PC-3 (cell line): ENCODE measurements around the gene APBA2. TPM values are rescaled to one million over a fixed set of nuclear protein-coding genes. Genes with fewer than 3 reads are reported as not detected.

Experiments used
- ATAC-seq: fragments of 200-7000 bp; cut with Tn5 transposase; 2 replicates; pipeline ENCODE4 v1.9.1; 2020; ENCODE audit warnings: mild to moderate bottlenecking, moderate library complexity
- BruUV-seq: library from RNA; stranded (reverse); fragments of 400-500 nt; replicated peaks from 2 replicates; lab custom pipeline; 2021; lab: Mats Ljungman, UMichigan
- CTCF ChIA-PET: fragments of 300-600 bp; sonication (Branson Sonifier 250); formaldehyde crosslinking; loops from one replicate; lab custom pipeline; 2022; ENCODE audit warnings: antibody characterized with exemption; lab: Charles Lee
- POLR2A ChIA-PET: fragments of 300-600 bp; sonication (Branson Sonifier 250); formaldehyde crosslinking; loops from one replicate; lab custom pipeline; 2022; ENCODE audit warnings: antibody characterized with exemption; ENCODE audit not compliant: unreplicated experiment; lab: Charles Lee
- DNase-seq: peaks from one replicate; pipeline ENCODE4 v3.0.0-alpha.2; 2015
- H2AFZ ChIP-seq: fragments of 300-600 bp; sonication (generic); 2 replicates; pipeline ENCODE4 v1.6.0; 2016; ENCODE audit warnings: antibody characterized with exemption, low read length
- H3F3A ChIP-seq: fragments of 300-600 bp; sonication (generic); one replicate; pipeline ENCODE4 v1.6.0; 2017; ENCODE audit warnings: antibody characterized with exemption, low read length, control low read depth, mild to moderate bottlenecking; ENCODE audit not compliant: unreplicated experiment
- H3K27ac ChIP-seq: fragments of 300-600 bp; sonication (generic); 2 replicates; pipeline ENCODE4 v1.5.1; 2016; ENCODE audit warnings: mild to moderate bottlenecking, low read length
- H3K27me3 ChIP-seq: fragments of 300-600 bp; sonication (generic); 2 replicates; pipeline ENCODE4 v1.6.1; 2016; ENCODE audit warnings: low read length, mixed read lengths
- H3K36me3 ChIP-seq: fragments of 300-600 bp; sonication (generic); 2 replicates; pipeline ENCODE4 v1.6.1; 2016; ENCODE audit warnings: low read depth, mixed run types, low read length, mixed read lengths
- H3K4me1 ChIP-seq: fragments of 300-600 bp; sonication (generic); 2 replicates; pipeline ENCODE4 v1.5.1; 2016; ENCODE audit warnings: low read length; ENCODE audit not compliant: insufficient read depth
- H3K4me2 ChIP-seq: fragments of 300-600 bp; sonication (generic); 2 replicates; pipeline ENCODE4 v1.6.0; 2016; ENCODE audit warnings: low read length
- H3K4me3 ChIP-seq: fragments of 300-600 bp; sonication (generic); 2 replicates; pipeline ENCODE4 v1.5.1; 2016; ENCODE audit warnings: mild to moderate bottlenecking, low read length, mixed read lengths
- H3K79me2 ChIP-seq: fragments of 300-600 bp; sonication (generic); 2 replicates; pipeline ENCODE4 v1.6.1; 2017; ENCODE audit warnings: low read length, mixed read lengths
- H3K9ac ChIP-seq: fragments of 300-600 bp; sonication (generic); 2 replicates; pipeline ENCODE4 v1.6.0; 2016; ENCODE audit warnings: mild to moderate bottlenecking, low read length
- H3K9me2 ChIP-seq: fragments of 300-600 bp; sonication (generic); replicated peaks from 2 replicates; pipeline ENCODE4 v1.6.1; 2016; ENCODE audit warnings: mixed run types, low read length, mixed read lengths
- H3K9me3 ChIP-seq: fragments of 300-600 bp; sonication (generic); 2 replicates; pipeline ENCODE4 v1.6.1; 2016; ENCODE audit warnings: low read length, mixed read lengths
- H4K20me1 ChIP-seq: fragments of 300-600 bp; sonication (generic); 2 replicates; pipeline ENCODE4 v1.6.1; 2016; ENCODE audit warnings: low read length, mixed read lengths
- CTCF ChIP-seq: fragments of 300-600 bp; sonication (generic); conservative IDR thresholded peaks from 2 replicates; pipeline ENCODE4 v1.5.1; 2017; ENCODE audit warnings: antibody characterized with exemption, low read depth, mild to moderate bottlenecking, low read length
- EZH2 ChIP-seq: fragments of 300-600 bp; sonication (generic); IDR thresholded peaks from one replicate; pipeline ENCODE4 v1.6.1; 2017; ENCODE audit warnings: antibody characterized with exemption, mild to moderate bottlenecking, low read length; ENCODE audit not compliant: unreplicated experiment
- EZH2phosphoT487 ChIP-seq: fragments of 300-600 bp; sonication (generic); IDR thresholded peaks from 2 replicates; pipeline ENCODE4 v1.6.1; 2018; ENCODE audit warnings: mild to moderate bottlenecking, antibody characterized with exemption, low read length, borderline replicate concordance
- intact Hi-C: fragments of 100-400 bp; cut with micrococcal nuclease; formaldehyde crosslinking; loops from 2 replicates; pipeline ENCODE4 v1.9.0; 2023
- total RNA-seq: library from RNA; depleted of rRNA; stranded (reverse); fragments of >200 nt; gene quantifications from 2 replicates; pipeline ENCODE4 v1.2.3, GENCODE V29; 2014

APBA2 gene
- total RNA-seq, 1 experiment from 2014 or later: 61.7 TPM

GRCh38 chr15:29086891-29087290 is 201.1 kb downstream of the APBA2 start:
- Histone ChIP-seq H3K79me2 (no peaks in the 10 kb centered on the region), H3K27me3 (no peaks in the 10 kb centered on the region), H3K9me2 (no peaks in the 10 kb centered on the region), H3K27ac (no peak overlapping the region), H4K20me1 (no peaks in the 10 kb centered on the region), H3K9me3 (no peaks in the 10 kb centered on the region), H3K36me3 (no peaks in the 10 kb centered on the region), H3K4me1 (no peaks in the 10 kb centered on the region), H3K4me3 (no peak overlapping the region), H2AFZ (no peak overlapping the region), H3F3A (no peaks in the 10 kb centered on the region), H3K4me2 (no peak overlapping the region), H3K9ac (no peak overlapping the region)
- BruUV-seq: no TSS peak
- CTCF ChIA-PET: no interaction called here
- DNase-seq (no peak), ATAC-seq (no peak)
- TF ChIP-seq EZH2phosphoT487 (no peak), EZH2 (no peak), CTCF (no peak)
- intact Hi-C loops: loop anchor here (5.0 kb wide), 1 partner anchor 205 kb away; no protein-coding TSS in a partner anchor
- POLR2A ChIA-PET: no interaction called here

- H3K9me2 ChIP-seq: no peaks in the 10 kb centered on the region
- H4K20me1 ChIP-seq: no peaks in the 10 kb centered on the region
- no peaks in the 10 kb centered on the region for H3K4me1 ChIP-seq
- CTCF ChIA-PET: no interaction called here
- DNase-seq: no peak
- no peak overlapping the region for H3K4me2 ChIP-seq
- H3K79me2 ChIP-seq: no peaks in the 10 kb centered on the region
- ATAC-seq: no peak
- H3F3A ChIP-seq: no peaks in the 10 kb centered on the region
- H2AFZ ChIP-seq: no peak overlapping the region
- no peak overlapping the region for H3K9ac ChIP-seq
- intact Hi-C loops: loop anchor here (5.0 kb wide), 1 partner anchor 205 kb away; no protein-coding TSS in a partner anchor
- POLR2A ChIA-PET: no interaction called here
- TF ChIP-seq EZH2 (no peak), EZH2phosphoT487 (no peak), CTCF (no peak)
- no peaks in the 10 kb centered on the region for H3K36me3 ChIP-seq
- BruUV-seq: no TSS peak
- H3K4me3 ChIP-seq: no peak overlapping the region
- H3K9me3 ChIP-seq: no peaks in the 10 kb centered on the region
- no peaks in the 10 kb centered on the region for H3K27me3 ChIP-seq
- H3K27ac ChIP-seq: no peak overlapping the region
These were observed 201.9 kb downstream of the APBA2 start for GRCh38 chr15:29087521-29088285.

- ATAC-seq: no peak
- POLR2A ChIA-PET: no interaction called here
These were observed 202.9 kb downstream of the APBA2 start for GRCh38 chr15:29088666-29089065.

More at GRCh38 chr15:29088666-29089065, 202.9 kb downstream of the APBA2 start:
- DNase-seq: no peak
- TF ChIP-seq CTCF: no peak
- no peak for TF ChIP-seq EZH2phosphoT487
- no peak for TF ChIP-seq EZH2
- H3K27me3 ChIP-seq: no peaks in the 10 kb centered on the region
- no peak overlapping the region for H2AFZ ChIP-seq
- H3K9ac ChIP-seq: no peak overlapping the region
- no peaks in the 10 kb centered on the region for H3K4me1 ChIP-seq
- no peaks in the 10 kb centered on the region for H3K9me3 ChIP-seq
- no peak overlapping the region for H3K27ac ChIP-seq
- H3K36me3 ChIP-seq: no peaks in the 10 kb centered on the region
- H3F3A ChIP-seq: no peaks in the 10 kb centered on the region
- no peak overlapping the region for H3K4me3 ChIP-seq
- no peaks in the 10 kb centered on the region for H4K20me1 ChIP-seq
- no peaks in the 10 kb centered on the region for H3K79me2 ChIP-seq
- no TSS peak for BruUV-seq
- no peaks in the 10 kb centered on the region for H3K9me2 ChIP-seq
- H3K4me2 ChIP-seq: no peak overlapping the region
- CTCF ChIA-PET: no interaction called here
- intact Hi-C loops: loop anchor here (5.0 kb wide), 1 partner anchor 206 kb away; no protein-coding TSS in a partner anchor
